Right forelimb (tissue), 1 donor: ENCODE data around the gene EFCAB11.

Experiments
- DNase-seq: peaks from one replicate; pipeline ENCODE4 v3.0.0-alpha.2; 2018

EFCAB11 gene

GRCh38 chr14:89811954-89812575, 142.5 kb downstream of the EFCAB11 start:
- DNase-seq: no peak

GRCh38 chr14:89810101-89810500, 144.4 kb downstream of the EFCAB11 start:
- no peak for DNase-seq

GRCh38 chr14:89807892-89808291, 146.6 kb downstream of the EFCAB11 start:
- DNase-seq: no peak

GRCh38 chr14:89807151-89807550, 147.4 kb downstream of the EFCAB11 start:
- no peak for DNase-seq

GRCh38 chr14:89806451-89806850, 148.1 kb downstream of the EFCAB11 start:
- DNase-seq: no peak

GRCh38 chr14:89805501-89805900, 149.0 kb downstream of the EFCAB11 start:
- DNase-seq: no peak

GRCh38 chr14:89803542-89803941, 151.0 kb downstream of the EFCAB11 start:
- DNase-seq: no peak

- DNase-seq: no peak
Measured at GRCh38 chr14:89801136-89801535, 153.4 kb downstream of the EFCAB11 start.

- DNase-seq: no peak
Measured at GRCh38 chr14:89798212-89798773, 156.2 kb downstream of the EFCAB11 start.

- no peak for DNase-seq
Measured at GRCh38 chr14:89797148-89797547, 157.4 kb downstream of the EFCAB11 start.

- no peak for DNase-seq
Measured at GRCh38 chr14:89794096-89794495, 160.4 kb downstream of the EFCAB11 start.

GRCh38 chr14:89793367-89793716, 161.2 kb downstream of the EFCAB11 start:
- no peak for DNase-seq

- no peak for DNase-seq
Measured at GRCh38 chr14:89792489-89793366, 161.8 kb downstream of the EFCAB11 start.

GRCh38 chr14:89787525-89787924, 167.0 kb downstream of the EFCAB11 start:
- no peak for DNase-seq

GRCh38 chr14:89781046-89781445, 173.5 kb downstream of the EFCAB11 start:
- DNase-seq: no peak

GRCh38 chr14:89779707-89780106, 174.8 kb downstream of the EFCAB11 start:
- no peak for DNase-seq

GRCh38 chr14:89775946-89776345, 178.6 kb downstream of the EFCAB11 start:
- DNase-seq: no peak

GRCh38 chr14:89775151-89775550, 179.4 kb downstream of the EFCAB11 start:
- DNase-seq: no peak

GRCh38 chr14:89773644-89774316, 180.8 kb downstream of the EFCAB11 start:
- no peak for DNase-seq

GRCh38 chr14:89773151-89773550, 181.4 kb downstream of the EFCAB11 start:
- no peak for DNase-seq

GRCh38 chr14:89771251-89771650, 183.3 kb downstream of the EFCAB11 start:
- DNase-seq: no peak

GRCh38 chr14:89767861-89768268, 186.7 kb downstream of the EFCAB11 start:
- no peak for DNase-seq

GRCh38 chr14:89767131-89767530, 187.4 kb downstream of the EFCAB11 start:
- no peak for DNase-seq

GRCh38 chr14:89765346-89765745, 189.2 kb downstream of the EFCAB11 start:
- no peak for DNase-seq
